Naive thymus-derived CD4-positive, alpha-beta T cell (primary cell): ENCODE results near the gene GPR171. TPM values are rescaled to one million over a fixed set of nuclear protein-coding genes. Genes with fewer than 3 reads are reported as not detected.
A peak's percentile ranks its signal among the peaks of the same experiment; 100 is the strongest.

Experiments
- ATAC-seq: fragments of 150-1000 bp; cut with Tn5 transposase; 2 replicates; pipeline ENCODE4 v1.10.0; 2021; ENCODE audit warnings: mild to moderate bottlenecking, moderate library complexity
- CTCF ChIA-PET: fragments of 350-600 bp; sonication (Branson Sonifier 250); formaldehyde crosslinking; loops from one replicate; lab custom pipeline; 2021; ENCODE audit warnings: antibody characterized with exemption; lab: Charles Lee
- POLR2A ChIA-PET: fragments of 350-600 bp; sonication (Branson Sonifier 250); formaldehyde crosslinking; loops from one replicate; lab custom pipeline; 2021; ENCODE audit warnings: antibody characterized with exemption, inconsistent platforms; lab: Charles Lee
- DNase-seq, 9 donors: peaks; one replicate each; pipeline versions ENCODE4 v3.0.0 to v3.0.0-alpha.2; 2020 to 2022; ENCODE audit warnings: mixed read lengths in 1 of 9
- H3K27ac ChIP-seq: one replicate; pipeline ENCODE4 v1.7.0; 2013; ENCODE audit warnings: mild to moderate bottlenecking, low read depth, low read length, moderate library complexity
- H3K27me3 ChIP-seq, 2 donors: one replicate each; pipeline ENCODE4 v1.7.0; 2013; ENCODE audit warnings: low read length in 2 of 2, mild to moderate bottlenecking in 2 of 2, moderate library complexity in 2 of 2; ENCODE audit not compliant: control insufficient read depth in 2 of 2, insufficient read depth in 2 of 2
- H3K36me3 ChIP-seq, 3 experiments: 1 replicate in 2 of 3; 2 replicates in 1 of 3; pipeline ENCODE4 v1.7.0; 2013; ENCODE audit warnings: low read length in 3 of 3, mild to moderate bottlenecking in 3 of 3, moderate library complexity in 1 of 3; ENCODE audit not compliant: insufficient read depth in 3 of 3, control insufficient read depth in 2 of 3
- H3K4me1 ChIP-seq, 2 donors: one replicate each; pipeline ENCODE4 v1.7.0; 2013; ENCODE audit warnings: low read length in 2 of 2, mild to moderate bottlenecking in 2 of 2, moderate library complexity in 1 of 2; ENCODE audit not compliant: control insufficient read depth in 2 of 2, insufficient read depth in 2 of 2
- H3K4me3 ChIP-seq: 2 replicates; pipeline ENCODE4 v1.7.0; 2013; ENCODE audit warnings: mild to moderate bottlenecking, low read length
- H3K9me3 ChIP-seq, 3 experiments: 1 replicate in 2 of 3; 2 replicates in 1 of 3; pipeline ENCODE4 v1.7.0; 2013; ENCODE audit warnings: low read length in 3 of 3; ENCODE audit not compliant: control insufficient read depth in 2 of 3
- H3K27ac Mint-ChIP-seq, 9 donors: one replicate each; pipeline ENCODE4 v1.8.0; 2020 to 2022; ENCODE audit warnings: mixed read lengths in 9 of 9, mild to moderate bottlenecking in 8 of 9, moderate library complexity in 5 of 9, inconsistent platforms in 2 of 9
- H3K27me3 Mint-ChIP-seq, 5 donors: one replicate each; pipeline ENCODE4 v1.8.0; 2021 to 2022; ENCODE audit warnings: mixed read lengths in 5 of 5, mild to moderate bottlenecking in 1 of 5
- H3K36me3 Mint-ChIP-seq, 5 donors: one replicate each; pipeline ENCODE4 v1.8.0; 2020 to 2022; ENCODE audit warnings: mixed read lengths in 5 of 5, mild to moderate bottlenecking in 3 of 5, inconsistent platforms in 1 of 5
- H3K4me1 Mint-ChIP-seq, 7 donors: one replicate each; pipeline ENCODE4 v1.8.0; 2020 to 2022; ENCODE audit warnings: mixed read lengths in 7 of 7, mild to moderate bottlenecking in 3 of 7, inconsistent platforms in 1 of 7
- H3K4me3 Mint-ChIP-seq, 10 donors: one replicate each; pipeline ENCODE4 v1.8.0; 2020 to 2022; ENCODE audit warnings: mild to moderate bottlenecking in 10 of 10, mixed read lengths in 10 of 10, moderate library complexity in 6 of 10, inconsistent platforms in 2 of 10
- H3K9me3 Mint-ChIP-seq, 11 donors: one replicate each; pipeline ENCODE4 v1.8.0; 2020 to 2022; ENCODE audit warnings: mixed read lengths in 11 of 11, mild to moderate bottlenecking in 4 of 11, inconsistent platforms in 1 of 11, moderate library complexity in 1 of 11
- intact Hi-C, 2 donors: fragments of 100-400 bp; cut with micrococcal nuclease; formaldehyde crosslinking; loops; one replicate each; pipeline ENCODE4 v1.15.1; 2023
- polyA plus RNA-seq, 2 donors: library from polyadenylated mRNA; unstranded; fragments of 300-500 nt; fragmentation: Illumina TruSeq; gene quantifications; one replicate each; pipeline ENCODE4 v1.2.3, GENCODE V29; 2021
- total RNA-seq, 6 experiments: library from RNA in 5 of 6; stranded (reverse) in 5 of 6; gene quantifications; 1 replicate in 5 of 6; 2 replicates in 1 of 6; pipeline ENCODE4 v1.2.3 and lab custom pipeline; 2021 to 2026

GPR171 gene
- total and polyA plus RNA-seq, 7 experiments from 2014 or later, result 16.0 to 251 (median 65.5) TPM

DNA sequence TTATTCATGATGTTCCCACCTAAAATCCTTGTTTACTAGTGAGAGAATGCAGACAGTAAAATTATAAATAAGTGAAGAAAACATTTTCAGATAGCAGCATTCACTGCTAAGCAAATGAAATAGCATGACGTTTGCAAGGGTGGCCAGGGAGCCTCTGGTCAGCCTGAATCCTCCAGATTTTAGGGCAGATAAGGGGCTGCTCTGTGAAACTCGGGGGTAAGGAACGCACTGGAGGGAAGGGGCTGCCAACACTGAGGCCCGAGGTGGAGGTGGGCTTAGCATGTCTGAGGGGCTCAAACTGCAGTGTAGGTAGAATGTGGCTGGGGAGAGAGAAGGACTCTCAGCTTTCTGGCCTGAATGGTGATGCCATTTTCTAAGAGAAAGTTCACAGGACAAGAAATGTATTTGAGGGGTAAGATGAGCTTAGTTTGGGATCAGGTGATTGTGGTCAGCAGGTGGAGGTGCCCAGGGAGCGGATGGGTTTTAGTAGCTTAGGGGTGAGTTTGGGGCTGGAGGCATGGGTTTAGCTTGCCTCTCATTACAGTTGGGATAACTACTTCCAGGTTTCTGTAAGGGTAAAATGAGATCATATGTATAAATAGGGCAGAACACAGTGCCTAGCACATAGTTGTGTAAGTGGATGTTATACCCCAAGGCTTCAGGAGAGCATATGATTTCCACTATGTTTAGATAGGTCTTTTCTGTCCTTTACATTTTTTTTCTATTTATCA lies 20.5 kb downstream of the GPR171 start:
- intact Hi-C loops, result loop anchor here (1.0 kb wide), 5 partner anchors 9 to 45 kb away; partner anchors contain the start of gene GPR171 (in 2 of the 2)

GRCh38 chr3:151178208-151178845 lies 24.7 kb downstream of the GPR171 start:
- H3K4me1 ChIP-seq, result peaks cover 0 to 8% of the 10 kb centered on the region in 2 donors
- intact Hi-C loops, result no loop called here
- ChIA-PET CTCF (interaction anchor here (0.8 to 2.8 kb wide), 3 partner anchors 10 to 52 kb away, joined by 3 to 12 read pairs (median 3); no protein-coding TSS in a partner anchor), POLR2A (interaction anchor here (0.6 to 1.0 kb wide), 2 partner anchors 8 to 27 kb away, joined by 4 to 6 read pairs; no protein-coding TSS in a partner anchor)
- H3K27me3 ChIP-seq, result no peaks in the 10 kb centered on the region
- H3K9me3 ChIP-seq, result no peaks in the 10 kb centered on the region
- DNase-seq (no peak), ATAC-seq (no peak)
- no peaks in the 10 kb centered on the region for H3K36me3 ChIP-seq
- peaks cover 8 to 34% (median 29%) of the 10 kb centered on the region in 7 donors for H3K4me1 Mint-ChIP-seq
- H3K36me3 Mint-ChIP-seq, result peaks cover 0 to 8% (median 0%) of the 10 kb centered on the region in 5 donors
- peaks cover 0 to 4% (median 0%) of the 10 kb centered on the region in 5 donors for H3K27me3 Mint-ChIP-seq
- H3K9me3 Mint-ChIP-seq, result no peaks in the 10 kb centered on the region
- no peak overlapping the region for H3K4me3 ChIP-seq
- H3K27ac Mint-ChIP-seq, result peak overlapping the region in 1 of 9 donors; percentile 36
- no peak overlapping the region for H3K27ac ChIP-seq
- no peak overlapping the region for H3K4me3 Mint-ChIP-seq

More for the DNA sequence above, 20.5 kb downstream of the GPR171 start:
- Histone ChIP-seq H3K27me3 (no peaks in the 10 kb centered on the region), H3K4me3 (no peak overlapping the region), H3K36me3 (no peaks in the 10 kb centered on the region), H3K9me3 (no peaks in the 10 kb centered on the region), H3K27ac (no peak overlapping the region), H3K4me1 (peaks cover 4 to 15% of the 10 kb centered on the region in 2 donors)
- POLR2A ChIA-PET, result interaction anchor here (0.6 to 6.7 kb wide), 7 partner anchors 17 to 1011 kb away, joined by 4 to 88 read pairs (median 5); partner anchors contain the start of gene GPR171
- Mint-ChIP-seq H3K4me1 (peaks cover 20 to 53% (median 44%) of the 10 kb centered on the region in 7 donors), H3K27me3 (peaks cover 0 to 4% (median 0%) of the 10 kb centered on the region in 5 donors), H3K36me3 (peaks cover 0 to 19% (median 0%) of the 10 kb centered on the region in 5 donors), H3K4me3 (peak overlapping the region in 8 of 10 donors; percentile 18 to 79 (median 56)), H3K27ac (peak overlapping the region; percentile 43 to 90 (median 79)), H3K9me3 (no peaks in the 10 kb centered on the region)
- CTCF ChIA-PET, result interaction anchor here (0.8 to 1.9 kb wide), 7 partner anchors 8 to 105 kb away, joined by 3 to 7 read pairs (median 4); no protein-coding TSS in a partner anchor
- ATAC-seq (no peak), DNase-seq (no peak)

GRCh38 chr3:151175952-151176351 lies 27.1 kb downstream of the GPR171 start:
- ChIA-PET CTCF (no interaction called here), POLR2A (interaction anchor here (0.7 to 1.7 kb wide), 4 partner anchors 11 to 31 kb away, joined by 3 to 5 read pairs (median 4); partner anchors contain the start of gene GPR171)
- H3K27ac Mint-ChIP-seq, result no peak overlapping the region

GRCh38 chr3:151174351-151174750 lies 28.7 kb downstream of the GPR171 start:
- peaks cover 24 to 30% of the 10 kb centered on the region in 2 donors for H3K4me1 ChIP-seq
- intact Hi-C loops, result no loop called here
- ATAC-seq (no peak), DNase-seq (no peak)
- no peaks in the 10 kb centered on the region for H3K27me3 Mint-ChIP-seq
- no peaks in the 10 kb centered on the region for H3K36me3 ChIP-seq
- H3K4me1 Mint-ChIP-seq, result peaks cover 25 to 49% (median 46%) of the 10 kb centered on the region in 7 donors
- no peaks in the 10 kb centered on the region for H3K9me3 ChIP-seq
- no peak overlapping the region for H3K4me3 Mint-ChIP-seq
- H3K27ac ChIP-seq, result no peak overlapping the region
- CTCF ChIA-PET, result interaction anchor here (0.7 to 1.5 kb wide), 2 partner anchors 9 to 12 kb away, joined by 3 to 4 read pairs; no protein-coding TSS in a partner anchor
- POLR2A ChIA-PET, result interaction anchor here (0.9 to 1.4 kb wide), 3 partner anchors 29 to 43 kb away, joined by 3 to 5 read pairs (median 3); partner anchors contain the start of gene GPR171
- H3K27me3 ChIP-seq, result no peaks in the 10 kb centered on the region
- H3K27ac Mint-ChIP-seq, result peak overlapping the region in 2 of 9 donors; percentile 12 to 25
- H3K36me3 Mint-ChIP-seq, result peaks cover 0 to 2% (median 0%) of the 10 kb centered on the region in 5 donors
- no peak overlapping the region for H3K4me3 ChIP-seq
- H3K9me3 Mint-ChIP-seq, result no peaks in the 10 kb centered on the region

More at GRCh38 chr3:151175952-151176351, 27.1 kb downstream of the GPR171 start:
- Mint-ChIP-seq H3K4me3 (no peak overlapping the region), H3K4me1 (peaks cover 11 to 41% (median 31%) of the 10 kb centered on the region in 7 donors), H3K27me3 (peaks cover 0 to 4% (median 0%) of the 10 kb centered on the region in 5 donors), H3K9me3 (no peaks in the 10 kb centered on the region), H3K36me3 (peaks cover 0 to 7% (median 0%) of the 10 kb centered on the region in 5 donors)
- ATAC-seq, result no peak
- DNase-seq, result no peak
- no peak overlapping the region for H3K4me3 ChIP-seq
- no peaks in the 10 kb centered on the region for H3K27me3 ChIP-seq
- intact Hi-C loops, result no loop called here
- H3K9me3 ChIP-seq, result no peaks in the 10 kb centered on the region
- H3K36me3 ChIP-seq, result no peaks in the 10 kb centered on the region
- peaks cover 12 to 16% of the 10 kb centered on the region in 2 donors for H3K4me1 ChIP-seq
- no peak overlapping the region for H3K27ac ChIP-seq

DNA sequence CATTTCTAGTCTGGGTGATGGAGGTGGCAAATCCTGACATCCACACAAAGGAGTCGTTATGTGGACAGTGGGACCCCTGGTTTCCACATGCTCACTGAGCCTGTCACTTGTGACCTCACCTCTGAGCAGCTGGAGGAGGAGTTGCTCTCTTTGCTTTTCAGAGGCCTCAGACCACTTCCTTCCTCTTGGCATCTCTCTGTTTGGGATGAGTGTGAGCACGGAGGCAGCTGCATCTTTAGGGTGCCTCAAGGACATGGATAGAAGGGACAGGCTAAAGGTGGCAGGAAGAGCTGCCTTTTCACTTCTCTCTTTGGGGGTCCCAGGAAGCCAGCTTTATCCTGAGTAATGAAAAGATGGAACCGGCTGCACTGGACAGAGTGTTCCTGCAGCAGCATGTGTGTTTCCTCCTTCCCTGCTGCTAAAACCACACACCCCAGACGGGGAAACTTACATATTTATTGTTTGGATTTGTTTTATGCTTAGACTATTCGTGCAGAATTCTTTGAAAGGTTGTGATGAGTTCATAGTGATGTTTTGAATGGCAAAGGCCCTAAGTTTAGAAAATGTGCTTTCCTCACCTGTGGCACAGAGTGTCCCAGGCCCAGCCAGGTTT lies 31.8 kb downstream of the GPR171 start:
- H3K4me1 Mint-ChIP-seq, result peaks cover 25 to 59% (median 48%) of the 10 kb centered on the region in 7 donors
- H3K9me3 Mint-ChIP-seq, result no peaks in the 10 kb centered on the region
- H3K36me3 ChIP-seq, result no peaks in the 10 kb centered on the region
- DNase-seq (peak in 8 of 9 donors; percentile 29 to 49 (median 40)), ATAC-seq (peak; percentile 63)
- H3K4me3 ChIP-seq, result peak overlapping the region; percentile 17
- peak overlapping the region; percentile 65 to 92 (median 84) for H3K27ac Mint-ChIP-seq
- H3K36me3 Mint-ChIP-seq, result peaks cover 0 to 2% (median 0%) of the 10 kb centered on the region in 5 donors
- H3K4me3 Mint-ChIP-seq, result peak overlapping the region; percentile 62 to 75 (median 68)
- no peaks in the 10 kb centered on the region for H3K27me3 ChIP-seq
- POLR2A ChIA-PET, result interaction anchor here (0.7 to 6.4 kb wide), 9 partner anchors 9 to 106 kb away, joined by 3 to 70 read pairs (median 4); partner anchors contain the start of gene GPR171
- CTCF ChIA-PET, result interaction anchor here (0.7 to 3.1 kb wide), 11 partner anchors 9 to 111 kb away, joined by 3 to 16 read pairs (median 4); partner anchors contain the start of gene P2RY14
- H3K27me3 Mint-ChIP-seq, result no peaks in the 10 kb centered on the region
- peaks cover 24 to 30% of the 10 kb centered on the region in 2 donors for H3K4me1 ChIP-seq
- H3K9me3 ChIP-seq, result no peaks in the 10 kb centered on the region
- no peak overlapping the region for H3K27ac ChIP-seq
- intact Hi-C loops, result loop anchor here (1.0 kb wide), 3 partner anchors 12 to 32 kb away; partner anchors contain the start of gene GPR171 (in 1 of the 2)
